ENCODE measurements around the gene AKAP5. TPM values are rescaled to one million over a fixed set of nuclear protein-coding genes. Genes with fewer than 3 reads are reported as not detected.

AKAP5 gene
- total RNA-seq, 1 donor from 2014 or later: 0.68 TPM

GRCh38 chr14:64461221-64461620 is 4.1 kb upstream of the AKAP5 start:
- no peak for DNase-seq

GRCh38 chr14:64463195-64463594 is 2.1 kb upstream of the AKAP5 start:
- DNase-seq: no peak

DNA sequence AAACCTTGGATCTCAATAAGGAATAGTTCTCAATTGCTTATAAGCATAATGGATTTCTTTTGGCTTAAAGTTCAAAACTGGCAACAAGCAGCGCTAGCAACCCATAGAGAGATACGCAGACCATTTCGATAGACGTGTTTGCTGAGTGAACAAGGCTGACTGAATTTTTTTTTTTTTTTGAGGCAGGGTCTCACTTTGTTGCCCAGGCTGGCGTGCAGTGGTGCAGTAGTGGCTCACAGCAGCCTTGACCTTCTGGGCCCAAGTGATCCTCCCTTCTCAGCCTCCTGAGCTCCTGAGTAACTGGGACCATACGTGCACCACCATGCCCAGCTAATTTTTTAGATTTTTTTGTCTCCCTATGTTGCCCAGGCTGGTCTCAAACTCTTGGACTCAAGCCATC is 1.4 kb upstream of the AKAP5 start:
- DNase-seq: no peak

DNA sequence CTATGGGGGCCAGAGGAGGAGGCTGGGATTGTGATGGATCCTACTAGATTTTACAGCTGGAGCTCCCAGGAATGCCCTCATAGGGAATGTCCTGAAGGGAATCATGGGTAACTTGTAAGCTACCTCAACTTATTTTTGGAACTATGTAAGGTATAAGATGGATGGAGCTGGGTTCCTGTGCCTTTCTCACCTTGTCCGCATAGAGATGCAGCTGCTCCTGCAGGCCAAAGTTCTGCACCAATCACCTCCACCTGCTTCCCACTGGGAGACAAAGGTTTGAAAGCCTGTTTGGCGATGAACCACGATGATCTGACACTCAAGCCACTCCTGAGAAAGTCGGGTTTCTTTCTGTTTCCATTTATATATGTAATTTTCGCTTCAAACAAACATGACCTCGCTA is 648 bp upstream of the AKAP5 start:
- no peak for DNase-seq

DNA sequence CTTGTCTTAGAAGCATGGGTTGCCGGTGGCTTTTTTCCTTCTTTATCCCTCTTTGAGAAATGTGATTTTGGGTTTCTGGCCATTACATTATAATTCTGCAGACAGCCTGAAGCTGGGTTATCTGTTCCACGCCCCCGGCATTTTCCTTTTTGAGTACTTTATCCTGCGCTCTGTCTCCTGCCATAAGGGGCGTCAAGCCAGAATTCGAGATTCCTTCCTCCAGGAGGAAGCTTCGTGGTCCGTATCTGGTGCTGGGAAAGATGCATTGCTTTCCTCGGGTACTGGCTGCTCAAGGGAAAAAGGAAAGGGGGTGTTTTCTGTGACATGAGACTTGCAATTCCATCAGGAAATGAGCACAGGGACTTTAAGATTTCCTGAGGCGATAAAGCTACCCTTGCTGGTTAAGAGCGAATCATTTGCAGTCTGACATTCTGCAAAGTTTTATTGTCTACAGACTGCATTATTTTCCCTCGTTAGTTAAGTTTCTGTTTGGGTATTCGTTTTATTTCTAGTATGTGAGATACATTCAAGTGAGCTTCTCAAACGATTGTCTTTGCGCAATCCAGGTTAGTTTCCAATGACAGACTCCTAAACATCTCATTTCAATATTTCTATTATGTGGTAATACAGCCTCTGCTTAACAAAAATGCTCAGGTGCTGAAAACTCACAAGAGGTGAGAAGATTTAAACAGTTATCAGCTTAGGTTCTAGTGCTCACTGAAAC is 694 bp downstream of the AKAP5 start:
- peak; percentile 42 for DNase-seq

DNA sequence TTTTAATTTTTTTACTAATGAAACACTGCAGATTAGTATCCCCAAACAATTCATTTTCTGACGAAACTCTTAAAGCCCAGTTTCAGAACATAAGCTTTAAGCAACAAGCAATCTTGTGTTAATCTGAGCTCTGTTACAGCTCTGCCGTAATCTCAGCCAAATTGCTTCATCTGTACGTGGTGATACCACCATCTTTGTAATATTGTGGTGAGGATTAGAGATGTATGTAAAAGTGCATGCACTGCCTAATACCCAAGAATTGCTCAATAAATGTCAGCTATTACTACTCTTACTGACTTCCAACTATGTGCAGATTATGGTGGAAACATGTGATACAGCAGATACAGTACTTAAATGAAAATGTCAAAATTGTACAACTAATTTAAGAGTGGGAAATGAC is 1.8 kb downstream of the AKAP5 start:
- no peak for DNase-seq

- DNase-seq: no peak
Measured at GRCh38 chr14:64467566-64467965, 2.3 kb downstream of the AKAP5 start.

GRCh38 chr14:64468451-64468850 is 3.2 kb downstream of the AKAP5 start:
- DNase-seq: no peak

DNA sequence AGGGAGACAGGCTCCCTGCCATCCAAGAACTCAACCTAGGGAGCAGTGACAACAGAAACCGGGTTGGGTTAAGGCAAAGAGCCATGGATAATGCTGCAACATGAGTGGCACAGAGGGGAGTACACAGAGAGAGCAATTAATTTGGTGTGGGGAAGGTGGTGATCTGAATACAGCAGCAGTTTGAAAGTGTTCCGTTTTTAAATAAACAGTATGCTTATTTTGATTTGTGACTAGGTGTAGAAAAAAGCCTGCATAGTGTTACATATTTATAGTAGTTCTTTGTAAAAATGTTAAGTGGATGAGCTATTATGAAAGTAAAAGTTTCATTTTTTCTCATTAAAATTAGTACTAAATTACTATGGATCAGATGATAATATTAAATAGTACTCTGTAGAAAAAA is 8.7 kb downstream of the AKAP5 start:
- no peak for DNase-seq

- no peak for DNase-seq
Measured at GRCh38 chr14:64474698-64475097, 9.4 kb downstream of the AKAP5 start.

DNA sequence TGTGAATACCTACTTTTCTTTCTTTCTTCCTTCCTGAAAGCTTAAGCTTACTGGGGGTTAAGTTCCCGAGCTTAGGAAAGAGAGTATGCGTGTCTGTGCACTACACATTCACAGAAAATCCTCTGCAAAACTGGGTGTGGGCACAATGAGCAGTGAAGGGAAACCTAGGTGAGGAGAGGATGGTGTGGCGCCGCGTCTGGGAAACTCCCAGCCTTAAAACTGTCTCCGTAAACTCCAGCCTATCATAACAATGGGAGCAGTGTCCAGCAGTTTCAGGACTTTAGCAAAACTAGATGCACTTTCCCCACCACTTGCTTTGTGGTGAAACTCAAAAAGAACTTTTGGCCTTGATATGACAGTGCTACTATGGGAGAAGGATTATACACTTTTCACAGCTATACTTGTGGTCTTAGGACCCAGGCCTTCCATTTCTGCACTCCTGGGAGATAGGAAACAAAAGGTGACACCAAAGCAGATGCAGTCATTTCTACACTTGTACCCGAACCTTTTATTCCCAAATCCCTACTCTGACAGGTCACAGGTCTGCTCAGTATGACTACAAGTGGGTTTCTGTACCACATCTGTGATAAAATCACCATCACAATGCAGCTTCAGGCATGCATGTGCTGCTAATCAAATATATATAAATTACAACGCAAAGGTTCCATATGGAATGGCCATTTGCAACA is 10.4 kb downstream of the AKAP5 start:
- no peak for DNase-seq

GRCh38 chr14:64476438-64476837 is 11.1 kb downstream of the AKAP5 start:
- DNase-seq: no peak

GRCh38 chr14:64478634-64479250 is 13.4 kb downstream of the AKAP5 start:
- DNase-seq: peak; percentile 57

GRCh38 chr14:64488590-64489099 is 23.3 kb downstream of the AKAP5 start:
- no peak for DNase-seq

GRCh38 chr14:64491637-64492036 is 26.3 kb downstream of the AKAP5 start:
- DNase-seq: no peak

DNA sequence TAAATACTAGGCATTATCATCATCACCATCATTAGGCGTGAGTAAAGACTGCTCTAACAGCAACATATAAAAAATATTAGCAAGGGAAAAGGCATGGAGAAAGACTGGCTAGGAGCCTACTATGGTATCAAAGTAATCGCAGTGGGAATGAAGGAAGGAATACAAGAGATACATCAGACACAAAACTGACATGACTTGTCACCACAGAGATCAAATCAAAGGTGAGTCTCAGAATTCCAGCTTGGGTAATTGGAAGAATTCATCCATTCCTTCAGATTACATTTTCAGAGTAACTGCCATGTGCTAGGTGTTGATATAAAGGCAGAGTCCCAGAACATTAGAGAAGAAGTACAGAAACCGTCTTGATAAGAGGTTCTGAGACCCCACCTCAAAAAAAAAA is 28.2 kb downstream of the AKAP5 start:
- DNase-seq: no peak

GRCh38 chr14:64495252-64495651 is 30.0 kb downstream of the AKAP5 start:
- DNase-seq: no peak

GRCh38 chr14:64496764-64497163 is 31.5 kb downstream of the AKAP5 start:
- DNase-seq: no peak

DNA sequence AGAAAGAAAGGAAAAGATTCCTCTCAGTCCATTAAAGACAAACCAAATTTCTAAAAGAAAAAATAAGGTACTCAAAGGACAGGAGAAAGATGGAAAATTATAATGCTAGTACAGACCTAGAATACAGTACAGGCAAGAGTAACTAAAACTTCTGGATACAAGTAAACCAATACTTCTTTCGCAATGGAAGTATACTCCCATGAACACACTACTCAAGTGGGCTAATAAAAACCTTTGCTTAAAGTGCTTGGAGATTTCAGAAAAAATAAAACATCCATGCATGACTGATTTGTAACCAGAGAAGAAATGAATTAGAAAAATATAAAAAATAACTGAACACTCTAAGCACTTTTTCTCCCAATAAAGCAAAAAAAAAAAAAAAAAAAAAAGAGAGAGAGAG is 34.8 kb downstream of the AKAP5 start:
- no peak for DNase-seq

DNA sequence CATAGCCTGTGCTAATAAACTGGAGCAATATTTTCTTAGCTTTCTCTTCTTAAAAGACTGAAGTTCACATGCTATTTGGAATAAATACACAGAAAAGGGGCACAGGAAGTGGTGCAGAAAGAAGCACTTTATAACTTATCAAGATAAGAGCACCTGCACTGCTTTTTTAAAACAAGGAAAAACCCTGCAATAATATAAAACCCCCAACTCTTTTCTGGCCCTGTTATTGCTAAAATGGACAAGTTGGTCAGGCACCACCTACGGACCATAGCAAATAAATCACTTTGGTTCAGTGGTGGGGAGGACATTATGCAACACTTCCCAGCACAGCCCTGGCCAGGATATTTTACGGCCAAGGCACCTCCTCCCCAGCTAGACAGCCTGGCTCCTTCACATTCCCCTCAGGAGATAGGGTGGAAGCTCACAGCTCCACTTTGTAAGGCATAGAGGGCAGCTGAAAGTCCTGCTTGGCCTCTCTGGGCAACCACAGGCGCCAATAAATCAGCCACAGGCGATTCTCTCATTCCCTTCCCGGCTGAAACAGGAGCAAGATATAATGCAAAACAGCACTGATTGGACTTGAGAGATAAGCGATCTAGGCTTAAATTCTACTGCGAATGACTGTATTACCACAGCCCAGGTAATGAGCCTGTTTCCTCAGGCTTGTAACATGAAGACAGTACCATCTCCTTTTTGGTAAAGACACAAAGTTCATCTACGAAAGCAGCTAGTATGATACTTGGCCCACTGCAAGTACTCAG is 36.3 kb downstream of the AKAP5 start:
- DNase-seq: peak; percentile 48

- DNase-seq: no peak
Measured at GRCh38 chr14:64502456-64502855, 37.2 kb downstream of the AKAP5 start.

DNA sequence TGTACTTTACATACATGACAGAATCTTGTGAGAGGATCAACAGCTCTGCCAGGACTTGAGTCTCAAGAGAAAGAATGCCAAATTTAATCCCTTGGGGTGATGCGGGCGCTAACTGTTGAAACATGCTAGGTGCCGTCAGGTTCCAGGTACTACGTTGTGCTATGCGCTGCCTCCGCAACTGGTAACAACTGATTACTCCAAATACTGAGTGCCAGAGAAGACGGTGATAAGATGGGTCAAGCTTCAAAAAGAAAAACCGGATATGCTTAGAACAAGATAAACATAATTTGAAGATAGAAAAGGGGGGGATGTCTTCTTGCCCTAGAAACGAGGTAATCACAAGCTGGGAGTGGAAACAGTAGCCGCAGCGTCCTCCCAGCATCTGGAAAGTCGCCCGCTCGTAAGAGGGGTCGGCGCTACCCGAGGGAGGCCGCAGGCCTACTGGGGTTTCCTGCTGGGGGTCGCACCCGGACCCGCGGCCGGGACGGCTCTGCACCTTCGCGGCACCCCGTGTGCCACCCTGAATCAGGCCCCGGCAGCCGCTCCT is 37.7 kb downstream of the AKAP5 start:
- DNase-seq: peak; percentile 44
